LNCAP (cell line): ENCODE measurements around the gene KHDC1L.

Experiments
- TF ChIP-seq, protein P1 (sequence below): fragments of 450-650 bp; IDR thresholded peaks from 2 replicates; pipeline ENCODE4 v1.5.1; 2017; ENCODE audit warnings: mild to moderate bottlenecking

Gene KHDC1L, protein sequence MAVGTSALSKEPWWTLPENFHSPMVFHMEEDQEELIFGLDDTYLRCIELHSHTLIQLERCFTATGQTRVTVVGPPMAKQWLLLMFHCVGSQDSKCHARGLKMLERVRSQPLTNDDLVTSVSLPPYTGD

DNA sequence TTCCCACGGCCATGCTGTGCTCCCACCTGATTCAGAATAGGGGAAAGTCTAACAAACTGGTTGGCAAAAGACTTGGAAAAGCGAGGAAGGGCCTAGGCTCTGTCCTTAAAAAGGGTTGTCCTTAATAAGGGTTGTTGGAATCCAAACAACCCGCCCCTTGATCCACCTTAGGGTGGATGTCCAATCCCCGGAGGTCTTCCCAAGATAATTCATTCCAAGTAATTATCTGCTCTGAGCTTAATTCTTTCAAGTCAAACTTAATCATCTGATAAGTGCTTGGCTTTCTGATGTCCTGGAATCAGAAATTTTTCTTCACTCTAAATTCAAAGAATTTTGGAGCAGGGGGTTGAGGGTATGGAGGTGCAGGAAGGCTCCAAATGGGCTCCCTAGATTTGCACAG is at the start of gene KHDC1L:
Gene KHDC1L, minus strand, starts transcription at position 101 of the 400 bp plus-strand sequence. Its CDS starts 88 bp downstream, at position 13.
- TF ChIP-seq, protein P1, sequence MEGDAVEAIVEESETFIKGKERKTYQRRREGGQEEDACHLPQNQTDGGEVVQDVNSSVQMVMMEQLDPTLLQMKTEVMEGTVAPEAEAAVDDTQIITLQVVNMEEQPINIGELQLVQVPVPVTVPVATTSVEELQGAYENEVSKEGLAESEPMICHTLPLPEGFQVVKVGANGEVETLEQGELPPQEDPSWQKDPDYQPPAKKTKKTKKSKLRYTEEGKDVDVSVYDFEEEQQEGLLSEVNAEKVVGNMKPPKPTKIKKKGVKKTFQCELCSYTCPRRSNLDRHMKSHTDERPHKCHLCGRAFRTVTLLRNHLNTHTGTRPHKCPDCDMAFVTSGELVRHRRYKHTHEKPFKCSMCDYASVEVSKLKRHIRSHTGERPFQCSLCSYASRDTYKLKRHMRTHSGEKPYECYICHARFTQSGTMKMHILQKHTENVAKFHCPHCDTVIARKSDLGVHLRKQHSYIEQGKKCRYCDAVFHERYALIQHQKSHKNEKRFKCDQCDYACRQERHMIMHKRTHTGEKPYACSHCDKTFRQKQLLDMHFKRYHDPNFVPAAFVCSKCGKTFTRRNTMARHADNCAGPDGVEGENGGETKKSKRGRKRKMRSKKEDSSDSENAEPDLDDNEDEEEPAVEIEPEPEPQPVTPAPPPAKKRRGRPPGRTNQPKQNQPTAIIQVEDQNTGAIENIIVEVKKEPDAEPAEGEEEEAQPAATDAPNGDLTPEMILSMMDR, result no peak

DNA sequence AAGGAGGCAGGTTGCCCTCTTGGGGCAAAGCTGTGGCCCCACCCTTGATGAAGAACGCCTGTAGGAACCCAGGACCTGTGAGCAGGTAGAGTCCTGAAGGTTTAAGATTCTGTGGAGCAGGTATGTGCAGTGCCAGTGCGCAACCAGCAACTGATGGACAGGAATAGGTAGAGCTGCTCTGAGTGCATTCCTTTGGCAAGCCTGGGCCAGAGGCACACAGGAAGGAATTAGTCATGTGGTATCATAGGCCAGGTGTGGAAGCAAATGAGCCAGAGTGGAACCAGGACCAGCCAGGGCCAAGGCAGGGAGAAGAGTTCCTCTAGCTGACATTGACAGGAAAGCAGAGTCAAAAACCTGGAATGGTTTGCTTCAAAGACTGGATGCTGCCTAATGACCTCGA is 39.1 kb upstream of the KHDC1L start:
- TF ChIP-seq, protein P1, result no peak

DNA sequence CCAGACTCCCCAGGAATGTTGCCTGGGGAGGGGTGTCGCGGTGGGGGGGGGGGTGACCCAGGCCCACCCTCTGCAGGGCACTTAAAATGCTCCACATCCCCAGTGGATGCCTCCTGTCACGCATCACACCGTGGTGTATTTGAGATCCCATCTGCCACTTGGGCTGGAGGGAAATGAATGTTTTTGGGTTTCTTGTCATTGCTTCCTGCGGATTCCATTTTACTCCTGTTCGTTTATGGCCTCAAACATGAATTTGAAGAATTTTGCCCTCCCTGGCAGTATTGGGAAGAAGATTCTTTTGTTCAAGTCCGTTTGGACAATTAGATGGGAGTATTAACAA is 38.2 kb upstream of the KHDC1L start:
- TF ChIP-seq, protein P1, result no peak

DNA sequence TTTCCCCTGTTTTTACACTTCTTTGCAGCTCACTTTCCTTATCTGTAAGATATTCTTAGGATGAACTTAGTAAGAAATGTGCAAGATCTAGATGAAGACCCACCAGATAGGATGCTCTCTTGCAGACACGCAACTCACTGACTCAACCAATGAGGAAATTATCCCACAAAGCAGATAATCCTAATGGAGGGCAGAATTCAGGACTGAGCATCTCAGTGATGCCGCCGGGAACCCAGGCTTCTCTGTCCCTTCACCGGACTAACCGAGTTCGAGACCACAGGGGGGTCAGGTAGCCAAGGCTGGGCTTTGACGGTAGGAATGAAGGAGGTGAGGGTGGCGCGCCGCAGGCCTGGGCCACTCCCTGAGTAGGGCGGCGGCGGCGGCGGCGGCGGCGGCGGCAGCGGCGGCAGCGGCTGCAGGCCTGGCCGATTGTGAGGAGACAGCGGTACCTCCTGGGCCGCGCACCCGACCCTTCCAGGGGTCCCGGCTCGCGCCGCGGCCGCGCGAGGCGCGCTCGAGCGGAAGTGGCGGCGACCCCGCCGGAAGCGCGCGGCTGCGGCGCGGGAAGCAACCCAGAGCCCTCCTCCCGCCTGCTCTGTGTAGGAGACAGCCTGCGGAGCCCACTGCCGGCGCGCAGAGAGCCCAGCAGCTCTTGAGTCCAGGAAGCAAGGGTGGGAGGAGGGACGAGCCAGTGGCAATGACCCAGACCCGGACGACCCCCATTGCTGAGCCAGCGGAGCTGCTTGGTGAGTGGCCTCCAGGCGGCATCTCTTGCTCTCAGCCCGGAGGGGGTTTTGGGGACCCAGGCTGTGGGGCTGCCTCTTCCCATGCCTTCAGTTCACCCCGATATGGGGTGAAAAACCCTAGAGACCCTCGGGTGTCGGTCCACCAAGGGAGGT is 37.6 kb upstream of the KHDC1L start, which contains the start of gene KHDC1:
Gene KHDC1, minus strand, starts transcription at position 526 of the 899 bp plus-strand sequence. CDS start 20,679 bp downstream, outside the sequence.
- TF ChIP-seq, protein P1, result no peak

DNA sequence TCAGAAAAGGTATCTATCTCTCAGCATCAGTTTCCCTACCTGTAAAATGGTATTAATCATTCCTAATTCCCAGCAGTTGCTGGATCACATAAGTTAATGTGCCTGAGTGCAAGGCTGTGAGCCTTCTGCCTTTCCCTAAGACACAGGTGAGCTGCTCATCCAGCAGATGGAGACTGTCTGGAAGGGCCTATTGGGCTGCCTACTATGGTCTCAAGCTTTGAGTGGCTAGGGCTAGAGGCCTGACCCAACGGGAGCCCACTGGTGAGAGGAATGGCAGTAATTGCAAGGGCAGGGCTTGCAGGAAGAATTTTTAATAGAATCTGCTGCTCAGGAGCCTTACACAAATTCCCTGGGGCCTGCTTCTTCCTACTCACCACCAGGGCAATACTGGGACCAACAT is 33.4 kb upstream of the KHDC1L start:
- TF ChIP-seq, protein P1, result no peak

DNA sequence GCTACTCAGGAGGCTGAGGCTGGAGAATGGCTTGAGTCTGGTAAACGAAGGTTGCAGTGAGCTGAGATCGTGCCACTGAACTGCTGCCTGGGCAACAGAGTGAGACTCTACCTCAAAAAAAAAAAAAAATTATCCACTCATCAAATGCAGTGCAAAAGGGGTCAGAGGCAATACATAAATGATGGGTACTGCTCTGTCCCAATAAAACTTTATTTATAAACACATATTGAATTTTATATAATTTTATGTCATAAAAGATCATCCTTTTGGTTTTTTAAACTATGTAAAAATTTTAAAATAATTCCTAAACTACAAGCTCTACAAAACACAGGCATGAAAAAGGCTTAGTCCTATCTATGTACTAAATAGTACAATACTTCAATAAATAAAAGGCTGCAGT is 27.4 kb upstream of the KHDC1L start:
- TF ChIP-seq, protein P1, result no peak

DNA sequence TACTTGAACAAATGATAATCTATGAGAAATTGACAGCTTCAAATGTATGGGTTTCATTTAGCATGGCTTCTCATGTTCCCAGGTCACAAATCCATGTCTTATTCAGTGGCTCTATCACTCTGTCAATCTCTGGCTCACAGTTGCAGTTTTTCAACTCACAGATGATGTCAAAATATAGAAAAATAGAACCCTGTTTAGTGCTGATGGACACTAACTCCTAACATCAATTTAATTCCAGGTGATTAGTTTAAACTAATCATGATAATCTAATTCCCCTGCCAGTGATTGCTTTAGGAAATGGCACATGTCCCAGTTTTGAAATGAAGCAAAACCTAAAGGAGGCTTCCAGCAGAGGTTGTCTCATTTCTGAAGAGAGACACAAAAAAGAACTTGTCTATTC is 24.7 kb upstream of the KHDC1L start:
- TF ChIP-seq, protein P1, result no peak
